Skin of body (tissue), 2 donors: ENCODE results near the gene PRDX5. TPM values are rescaled to one million over a fixed set of nuclear protein-coding genes. Genes with fewer than 3 reads are reported as not detected.
"Not testable (repeated sequence)": the region's sequence is repeated elsewhere in the genome, so short reads cannot be mapped to it uniquely, and the experiment has no call there.

Experiments used
- DNase-seq: peaks from one replicate; lab custom pipeline; 2025; lab: John Stamatoyannopoulos, UW
- total RNA-seq: library from RNA; depleted of rRNA; stranded (reverse); fragments of >200 nt; gene quantifications from one replicate; pipeline ENCODE4 v1.2.3, GENCODE V29; 2014

PRDX5 gene
- total RNA-seq, 1 donor from 2014 or later, result 81.9 TPM

GRCh38 chr11:64323373-64323772, 5.5 kb downstream of the PRDX5 start:
- DNase-seq, result no peak

- DNase-seq, result not testable (repeated sequence)
These were observed 6.1 kb downstream of the PRDX5 start for GRCh38 chr11:64323984-64324383.

GRCh38 chr11:64324692-64325469, 7.0 kb downstream of the PRDX5 start:
- DNase-seq, result no peak

DNA sequence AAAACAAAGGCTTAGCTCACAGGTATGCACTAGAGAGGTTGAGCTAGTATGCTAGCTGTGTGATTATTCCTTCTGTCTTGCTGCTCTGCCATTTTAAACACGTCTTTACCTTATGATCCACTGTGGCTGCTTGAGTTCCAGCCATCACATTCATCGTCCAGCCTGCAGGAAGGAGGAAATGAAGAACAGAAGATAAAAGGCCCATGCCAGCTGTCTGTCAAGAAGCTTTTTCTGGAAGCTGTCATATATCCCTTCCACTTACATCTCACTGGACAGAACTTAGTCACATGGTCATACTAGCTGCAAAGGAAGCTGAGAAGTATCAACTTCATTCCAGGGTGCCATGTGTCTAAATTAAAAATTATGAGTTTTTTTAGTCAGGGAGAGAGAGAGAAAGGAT, 9.5 kb downstream of the PRDX5 start:
- no peak for DNase-seq

GRCh38 chr11:64327993-64328392, 10.1 kb downstream of the PRDX5 start:
- DNase-seq, result no peak

DNA sequence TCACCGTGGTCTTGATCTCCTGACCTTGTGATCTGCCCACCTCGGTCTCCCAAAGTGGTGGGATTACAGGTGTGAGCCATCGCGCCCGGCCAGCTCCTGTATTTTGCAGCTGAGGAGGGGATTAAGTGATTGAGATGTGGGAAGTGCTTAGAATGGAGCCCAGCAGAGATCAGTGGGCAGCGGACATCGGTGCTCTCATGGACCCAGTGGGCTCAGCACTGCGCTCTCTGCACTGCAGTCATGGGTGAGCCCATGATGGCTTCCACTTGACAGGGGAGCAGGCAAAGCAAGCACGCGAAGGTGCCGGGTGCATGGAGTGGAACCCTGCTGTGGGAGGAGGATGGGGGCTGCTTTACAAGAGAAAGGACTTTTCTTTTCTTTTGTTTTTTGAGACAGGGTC, 13.0 kb downstream of the PRDX5 start:
- no peak for DNase-seq

DNA sequence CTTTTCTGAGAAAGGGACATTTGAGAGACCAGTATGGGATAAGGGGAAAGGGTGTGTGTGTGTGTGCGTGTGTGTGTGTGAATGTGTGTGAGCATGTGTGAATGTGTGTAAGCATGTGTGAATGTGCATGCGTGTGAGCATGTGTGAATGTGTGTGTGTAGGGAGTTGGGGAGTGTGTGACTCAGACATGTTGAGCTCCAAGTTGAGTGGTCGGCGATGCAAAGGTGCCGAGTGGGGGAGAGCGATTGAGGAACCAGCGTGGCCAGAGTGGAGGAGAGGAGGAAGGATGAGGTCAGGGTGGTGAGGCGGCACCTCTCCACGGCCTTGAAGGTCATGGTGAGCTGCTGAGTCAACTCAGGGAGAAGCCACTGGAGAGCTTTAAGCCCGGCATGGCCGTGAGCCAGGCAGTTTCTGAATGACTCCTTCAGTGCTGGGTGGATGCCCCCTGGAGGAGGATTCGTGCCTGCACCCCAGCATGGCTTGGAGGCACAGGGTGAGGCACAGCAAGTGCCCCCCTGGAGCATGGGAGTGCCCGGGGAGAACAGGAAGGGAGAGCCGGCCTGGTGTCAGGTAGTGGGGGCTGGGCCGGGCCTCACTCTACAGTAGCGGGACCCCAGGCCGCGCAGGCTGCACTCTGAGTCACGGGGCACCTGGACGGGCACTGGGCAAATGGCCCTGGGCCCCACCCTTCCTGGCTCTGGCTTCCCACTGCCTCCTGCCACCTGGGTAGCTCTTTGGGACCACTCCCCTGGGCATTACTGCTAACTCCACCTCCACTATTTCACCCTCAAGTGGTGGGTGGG, 13.8 kb downstream of the PRDX5 start:
- no peak for DNase-seq

GRCh38 chr11:64333556-64333955, 15.6 kb downstream of the PRDX5 start:
- DNase-seq, result no peak

DNA sequence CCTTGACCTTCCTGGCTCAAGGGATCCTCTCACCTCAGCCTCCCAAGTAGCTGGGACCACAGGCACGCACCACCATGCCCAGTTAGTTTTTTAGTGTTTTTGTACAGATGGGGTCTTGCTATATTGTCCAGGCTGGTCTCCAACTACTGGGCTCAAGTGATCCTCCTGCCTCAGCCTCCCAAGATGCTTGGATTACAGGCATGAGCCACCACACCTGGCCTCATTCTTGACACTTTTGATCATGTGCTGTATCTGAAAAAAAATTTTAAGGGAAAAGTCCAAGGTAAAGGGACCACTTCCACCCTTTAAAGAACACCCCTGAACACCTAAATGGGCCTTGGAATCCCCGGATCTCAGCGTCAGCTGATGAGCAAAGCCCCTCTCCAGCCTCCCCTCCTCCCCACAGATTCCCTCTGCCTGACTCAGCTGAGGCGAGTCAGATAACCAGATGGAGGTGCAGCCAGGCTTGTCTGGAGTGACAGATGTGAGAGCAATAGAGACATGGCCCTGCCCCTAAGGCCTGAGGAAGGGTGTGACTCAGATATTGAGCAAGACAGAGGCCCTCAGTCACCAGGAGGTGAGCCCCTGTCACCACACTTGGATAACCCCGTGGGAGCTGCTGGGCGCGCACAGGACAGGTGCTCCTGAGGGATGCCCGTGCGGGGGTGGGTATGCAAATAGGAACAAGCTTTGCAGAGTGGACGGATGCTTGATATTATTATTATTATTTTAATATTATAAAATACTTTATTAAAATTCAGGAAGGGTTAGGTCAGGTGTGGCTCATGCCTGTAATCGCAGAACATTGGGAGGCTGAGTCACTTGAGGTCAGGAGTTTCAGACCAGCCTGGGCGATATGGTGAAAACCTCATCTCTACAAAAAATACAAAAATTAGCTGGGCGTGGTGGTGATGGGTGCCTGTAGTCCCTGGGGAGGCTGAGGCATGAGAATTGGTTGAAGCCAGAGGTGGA, 17.1 kb downstream of the PRDX5 start:
- DNase-seq, result no peak

GRCh38 chr11:64337538-64338249, 19.8 kb downstream of the PRDX5 start:
- DNase-seq, result no peak

- no peak for DNase-seq
These were observed 20.8 kb downstream of the PRDX5 start for GRCh38 chr11:64338716-64339115.

DNA sequence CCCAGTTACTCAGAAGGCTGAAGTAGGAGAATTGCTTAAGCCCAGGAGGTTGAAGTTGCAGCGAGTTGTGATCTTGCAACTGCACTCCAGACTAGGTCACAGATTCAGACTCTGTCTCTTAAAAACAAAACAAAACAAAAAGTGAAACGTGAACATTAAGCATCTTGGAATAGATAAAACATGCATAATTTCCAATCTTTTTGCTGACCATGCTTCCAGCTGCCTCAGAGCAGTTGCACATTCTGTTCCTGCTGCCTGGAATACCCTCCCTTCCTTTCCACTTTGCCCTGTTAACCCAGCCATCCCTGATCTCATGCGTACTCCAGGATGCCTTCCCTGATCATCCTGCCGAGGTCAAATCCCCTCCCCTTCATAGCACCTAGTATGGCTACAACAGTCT, 21.4 kb downstream of the PRDX5 start:
- DNase-seq, result no peak

DNA sequence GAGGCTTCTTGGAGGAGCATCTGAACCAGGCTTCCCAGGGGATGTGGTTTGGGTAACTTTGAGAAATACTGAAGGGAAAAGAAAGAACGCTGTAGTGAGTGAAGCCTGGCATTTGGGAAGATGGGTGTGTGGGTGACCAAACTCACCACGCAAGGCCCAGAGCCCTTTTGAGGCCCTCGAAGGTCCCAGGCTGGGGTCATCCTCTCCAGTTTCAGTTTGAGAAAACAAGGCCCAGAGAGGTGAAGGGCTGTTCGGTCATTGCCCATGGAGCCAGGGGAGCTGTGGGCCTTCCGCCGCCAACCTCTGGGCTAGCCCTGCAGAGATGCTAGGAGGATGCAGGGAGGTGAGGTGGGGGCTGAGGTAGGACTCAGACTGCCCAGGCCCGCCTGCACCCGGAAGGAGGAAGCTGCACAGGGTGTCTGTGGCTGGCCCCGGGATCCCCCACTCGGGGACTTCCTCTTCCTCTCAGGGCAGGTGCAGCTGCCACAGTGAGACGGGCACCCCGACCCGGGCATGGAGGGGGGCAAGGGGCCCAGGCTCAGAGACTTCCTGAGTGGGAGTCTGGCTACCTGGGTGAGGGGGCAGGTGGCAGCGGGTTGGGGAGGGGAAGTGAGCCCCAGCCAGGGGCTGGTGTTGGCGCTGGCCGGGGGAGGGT, 22.0 kb downstream of the PRDX5 start, which contains the start of gene CCDC88B:
CCDC88B (plus strand) TSS at position 451 of the 655 bp plus-strand sequence; CDS start at position 514, 63 bp downstream.
- DNase-seq, result no peak

DNA sequence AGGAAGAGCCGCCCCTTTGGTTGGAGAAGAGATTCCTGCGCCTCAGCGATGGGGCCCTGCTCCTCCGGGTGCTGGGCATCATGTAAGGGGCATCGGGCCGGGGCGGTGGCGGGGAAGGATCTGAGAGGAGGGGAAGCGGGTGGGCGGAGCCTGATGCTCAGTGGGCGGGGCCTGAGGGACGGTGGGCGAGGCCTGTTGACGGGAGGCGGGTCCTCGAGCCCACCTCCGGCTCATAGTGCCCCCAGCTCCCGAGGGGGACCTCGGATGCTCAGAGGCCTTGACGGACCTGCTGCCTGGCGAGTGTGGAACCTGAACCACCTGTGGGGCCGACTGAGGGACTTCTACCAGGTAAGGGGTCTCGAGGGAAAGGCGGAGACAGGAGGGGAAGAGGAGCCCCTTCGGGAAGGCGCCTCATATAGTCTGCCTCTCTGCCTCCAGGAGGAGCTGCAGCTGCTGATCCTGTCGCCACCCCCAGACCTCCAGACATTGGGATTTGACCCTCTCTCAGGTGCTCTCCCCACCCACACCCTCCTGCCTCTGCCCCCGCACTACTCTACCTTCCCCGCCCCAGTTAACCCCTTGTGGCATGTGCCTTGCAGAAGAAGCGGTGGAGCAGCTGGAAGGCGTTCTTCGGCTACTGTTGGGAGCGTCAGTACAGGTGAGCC, 22.9 kb downstream of the PRDX5 start:
- DNase-seq, result no peak

DNA sequence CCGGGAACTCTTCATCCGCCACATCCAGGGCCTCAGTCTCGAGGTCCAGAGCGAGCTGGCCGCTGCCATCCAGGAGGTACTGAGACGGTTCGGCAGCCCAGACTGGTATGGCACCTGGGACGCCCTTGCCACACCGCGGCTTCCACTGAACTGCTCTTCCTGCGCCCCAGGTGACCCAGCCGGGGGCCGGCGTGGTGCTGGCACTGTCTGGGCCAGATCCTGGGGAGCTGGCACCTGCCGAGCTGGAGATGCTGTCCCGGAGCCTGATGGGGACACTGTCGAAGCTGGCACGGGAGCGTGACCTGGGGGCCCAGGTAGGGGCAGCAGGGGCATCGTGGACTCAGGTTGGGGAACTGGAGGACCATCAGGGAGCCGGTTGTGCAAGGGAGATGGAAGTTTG, 23.5 kb downstream of the PRDX5 start:
- no peak for DNase-seq

DNA sequence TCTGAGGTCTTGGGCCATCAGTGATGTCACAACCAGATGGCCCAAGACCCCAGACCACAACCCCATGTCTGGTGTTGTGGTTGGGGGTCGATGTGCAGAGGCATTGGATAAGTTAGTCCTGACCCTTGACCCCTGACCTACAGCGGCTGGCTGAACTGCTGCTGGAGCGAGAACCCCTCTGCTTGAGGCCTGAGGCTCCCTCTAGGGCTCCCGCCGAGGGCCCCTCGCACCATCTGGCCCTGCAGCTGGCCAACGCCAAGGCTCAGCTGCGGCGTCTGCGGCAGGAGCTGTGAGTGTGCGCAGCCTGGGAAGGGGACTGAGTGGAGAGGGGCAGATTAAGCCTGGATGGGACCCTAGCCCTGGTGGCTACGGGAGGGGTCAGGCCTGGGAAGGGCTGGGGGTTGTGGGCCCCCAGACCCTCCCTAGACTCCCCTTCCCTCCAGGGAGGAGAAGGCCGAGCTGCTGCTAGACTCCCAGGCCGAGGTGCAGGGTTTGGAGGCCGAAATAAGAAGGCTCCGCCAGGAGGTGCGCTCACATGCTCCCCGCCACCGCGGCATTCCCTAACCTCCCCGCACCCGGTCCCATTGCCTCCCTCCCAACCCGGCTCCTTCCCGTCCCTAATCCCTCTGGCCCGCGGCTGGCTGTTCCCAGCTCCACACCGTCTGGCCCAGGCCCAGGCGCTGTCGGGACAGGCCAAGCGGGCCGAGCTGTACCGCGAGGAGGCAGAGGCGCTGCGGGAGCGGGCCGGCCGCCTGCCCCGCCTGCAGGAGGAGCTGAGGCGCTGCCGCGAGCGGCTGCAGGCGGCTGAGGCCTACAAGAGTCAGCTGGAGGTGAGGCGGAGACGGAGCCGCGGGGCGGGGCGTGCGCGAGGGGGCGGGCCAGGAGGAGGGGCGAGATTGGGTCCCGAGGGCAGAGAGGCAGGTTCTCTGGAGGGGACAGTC, 24.2 kb downstream of the PRDX5 start:
- peak; percentile 51 for DNase-seq

DNA sequence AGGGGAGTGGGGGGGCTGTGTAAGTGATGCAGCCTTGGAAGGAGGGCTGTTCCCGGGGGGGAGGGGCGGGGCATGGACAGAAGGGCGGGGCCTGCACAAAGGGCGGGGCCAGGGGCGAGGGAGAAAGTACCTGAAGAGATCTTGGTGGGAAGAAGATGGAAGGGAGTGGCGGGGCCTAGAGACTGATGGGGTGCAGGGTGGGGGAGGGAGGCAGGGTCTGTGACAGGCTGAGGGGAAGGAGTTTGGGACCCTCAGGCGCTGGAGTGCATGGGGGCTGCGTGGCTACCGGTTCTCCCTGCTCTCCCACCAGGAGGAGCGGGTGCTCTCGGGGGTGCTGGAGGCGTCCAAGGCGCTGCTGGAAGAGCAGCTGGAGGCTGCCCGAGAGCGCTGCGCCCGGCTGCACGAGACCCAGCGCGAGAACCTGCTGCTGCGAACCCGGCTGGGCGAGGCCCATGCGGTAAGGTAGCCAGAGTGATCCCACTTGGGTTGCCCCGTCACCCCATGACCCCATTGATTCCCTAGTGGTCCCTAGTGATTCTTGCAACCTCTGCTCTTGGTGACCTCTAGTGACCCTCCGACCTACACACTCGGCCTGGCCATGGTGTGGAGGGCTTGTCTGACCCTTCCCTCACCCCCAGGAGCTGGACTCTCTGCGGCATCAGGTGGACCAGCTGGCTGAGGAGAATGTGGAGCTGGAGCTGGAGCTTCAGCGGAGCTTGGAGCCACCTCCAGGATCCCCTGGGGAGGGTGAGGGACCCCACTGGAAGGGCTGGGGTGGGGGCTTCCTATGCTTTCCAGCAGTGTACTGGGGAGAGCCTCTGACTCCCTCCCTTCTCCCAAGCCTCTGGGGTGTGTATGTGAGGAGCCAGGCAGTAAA, 25.2 kb downstream of the PRDX5 start:
- DNase-seq, result no peak
